ENCODE measurements around the gene IGFBP6.

Gene IGFBP6

GRCh38 chr12:53059434-53060063, 37.9 kb upstream of the IGFBP6 start:
- DNase-seq, result no peak

GRCh38 chr12:53060064-53060720, 37.3 kb upstream of the IGFBP6 start:
- no peak for DNase-seq

- no peak for DNase-seq
Measured at GRCh38 chr12:53060721-53061276, 36.7 kb upstream of the IGFBP6 start.

GRCh38 chr12:53061404-53062010, 36.0 kb upstream of the IGFBP6 start:
- peak; percentile 26 for DNase-seq

GRCh38 chr12:53062011-53062961, 35.2 kb upstream of the IGFBP6 start:
- no peak for DNase-seq

GRCh38 chr12:53062977-53063707, 34.3 kb upstream of the IGFBP6 start:
- DNase-seq, result no peak

GRCh38 chr12:53063708-53064612, 33.5 kb upstream of the IGFBP6 start:
- no peak for DNase-seq

GRCh38 chr12:53064613-53065436, 32.6 kb upstream of the IGFBP6 start:
- DNase-seq, result no peak

GRCh38 chr12:53065470-53065869, 32.0 kb upstream of the IGFBP6 start:
- DNase-seq, result no peak

GRCh38 chr12:53065975-53066931, 31.2 kb upstream of the IGFBP6 start:
- no peak for DNase-seq

- DNase-seq, result no peak
Measured at GRCh38 chr12:53067074-53067992, 30.1 kb upstream of the IGFBP6 start.

GRCh38 chr12:53067993-53068770, 29.3 kb upstream of the IGFBP6 start:
- no peak for DNase-seq

GRCh38 chr12:53068811-53069585, 28.5 kb upstream of the IGFBP6 start:
- no peak for DNase-seq

GRCh38 chr12:53069621-53070410, 27.7 kb upstream of the IGFBP6 start:
- DNase-seq, result no peak

- no peak for DNase-seq
Measured at GRCh38 chr12:53070877-53071492, 26.5 kb upstream of the IGFBP6 start.

Data from NCI-H187 treated with DMSO at 0.1 percent for 48 hours (cell line).